NOMO-1 treated with dmso at 0.1 percent for 144 hours (cell line): Measurements from ENCODE around the gene APCDD1L.
"Not testable (repeated sequence)": the region's sequence is repeated elsewhere in the genome, so short reads cannot be mapped to it uniquely, and the experiment has no call there.

Experiments
- DNase-seq: peaks from one replicate; lab custom pipeline; 2025; ENCODE audit not compliant: unreplicated experiment; lab: John Stamatoyannopoulos, UW

Gene APCDD1L

GRCh38 chr20:58446264-58446959 is 68.8 kb downstream of the APCDD1L start:
- DNase-seq, result no peak

DNA sequence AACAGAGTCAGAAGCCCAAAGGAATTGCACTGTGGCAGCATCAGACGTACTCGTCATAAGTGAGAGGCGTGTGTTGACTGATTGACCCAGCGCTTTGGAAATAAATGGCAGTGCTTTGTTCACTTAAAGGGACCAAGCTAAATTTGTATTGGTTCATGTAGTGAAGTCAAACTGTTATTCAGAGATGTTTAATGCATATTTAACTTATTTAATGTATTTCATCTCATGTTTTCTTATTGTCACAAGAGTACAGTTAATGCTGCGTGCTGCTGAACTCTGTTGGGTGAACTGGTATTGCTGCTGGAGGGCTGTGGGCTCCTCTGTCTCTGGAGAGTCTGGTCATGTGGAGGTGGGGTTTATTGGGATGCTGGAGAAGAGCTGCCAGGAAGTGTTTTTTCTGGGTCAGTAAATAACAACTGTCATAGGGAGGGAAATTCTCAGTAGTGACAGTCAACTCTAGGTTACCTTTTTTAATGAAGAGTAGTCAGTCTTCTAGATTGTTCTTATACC is 70.4 kb downstream of the APCDD1L start:
- no peak for DNase-seq

GRCh38 chr20:58441723-58442122 is 73.5 kb downstream of the APCDD1L start:
- DNase-seq, result no peak

GRCh38 chr20:58440021-58440767 is 75.0 kb downstream of the APCDD1L start:
- DNase-seq, result no peak

GRCh38 chr20:58438970-58439808 is 76.0 kb downstream of the APCDD1L start:
- DNase-seq, result no peak

GRCh38 chr20:58436868-58437645 is 78.1 kb downstream of the APCDD1L start:
- no peak for DNase-seq

DNA sequence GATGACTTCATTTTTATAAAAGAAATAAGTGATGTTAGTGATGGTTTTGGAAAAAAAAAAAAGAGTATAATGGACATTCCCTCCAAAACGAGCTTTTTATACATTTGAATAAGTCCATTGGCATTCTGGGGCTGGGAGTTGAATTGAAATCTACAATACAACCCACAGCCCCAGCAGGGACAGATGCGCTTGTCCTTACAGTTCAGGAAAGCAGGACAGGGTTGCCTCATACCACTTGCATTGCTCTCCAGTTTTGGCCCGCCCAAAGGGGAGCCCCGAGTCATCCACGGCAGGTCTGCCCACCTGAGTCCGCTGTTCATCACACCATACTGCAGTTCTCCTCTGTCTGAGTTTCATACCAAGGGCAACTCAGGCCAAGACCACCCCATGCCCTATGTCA is 80.0 kb downstream of the APCDD1L start:
- no peak for DNase-seq

GRCh38 chr20:58434326-58434725 is 80.9 kb downstream of the APCDD1L start:
- DNase-seq, result no peak

DNA sequence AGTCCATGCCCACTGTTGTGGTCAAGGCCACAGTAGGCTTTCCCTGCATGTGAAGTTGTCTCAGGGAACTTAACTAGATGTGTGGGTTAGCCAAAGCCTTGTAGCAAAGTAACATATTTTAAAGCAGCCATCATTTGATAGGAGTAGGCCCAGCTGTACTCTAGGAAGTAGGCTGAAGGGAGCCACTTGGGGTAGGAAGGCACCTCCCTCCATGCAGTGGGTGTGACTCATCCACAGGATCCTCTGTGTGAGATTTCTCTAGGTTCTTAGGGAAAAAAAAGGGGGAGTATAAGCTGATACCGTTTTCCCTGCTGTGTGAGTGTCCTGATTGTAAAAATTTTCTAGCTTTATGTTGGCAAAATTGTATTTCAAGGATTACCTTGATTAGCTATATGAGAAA is 81.4 kb downstream of the APCDD1L start:
- no peak for DNase-seq

GRCh38 chr20:58433029-58433647 is 82.1 kb downstream of the APCDD1L start:
- no peak for DNase-seq

- no peak for DNase-seq
Measured at GRCh38 chr20:58432186-58432954, 82.8 kb downstream of the APCDD1L start.

- DNase-seq, result no peak
Measured at GRCh38 chr20:58431134-58431533, 84.1 kb downstream of the APCDD1L start.

DNA sequence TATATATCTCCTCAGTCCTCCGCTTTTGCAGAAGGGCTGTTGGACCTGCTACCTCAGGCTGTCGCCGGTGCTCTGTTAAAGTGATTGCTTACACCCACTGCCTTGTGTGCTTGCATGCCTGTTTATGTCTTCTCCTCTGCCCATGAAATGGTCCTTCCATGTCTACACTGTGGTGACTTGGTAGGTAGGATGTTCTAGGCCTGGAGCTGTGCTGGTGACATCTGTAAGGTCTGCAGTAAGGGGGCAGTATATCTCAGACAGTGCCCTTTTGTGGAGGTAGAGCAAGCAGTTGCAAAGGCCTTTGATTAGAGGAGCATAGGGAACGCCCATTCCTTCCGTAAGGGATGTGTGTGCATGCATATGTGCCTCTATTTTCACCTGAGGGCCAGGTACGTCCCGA is 85.9 kb downstream of the APCDD1L start:
- no peak for DNase-seq

GRCh38 chr20:58428364-58428763 is 86.8 kb downstream of the APCDD1L start:
- DNase-seq, result no peak

- not testable (repeated sequence) for DNase-seq
Measured at GRCh38 chr20:58427571-58427970, 87.6 kb downstream of the APCDD1L start.

- no peak for DNase-seq
Measured at GRCh38 chr20:58424218-58424969, 90.8 kb downstream of the APCDD1L start.

DNA sequence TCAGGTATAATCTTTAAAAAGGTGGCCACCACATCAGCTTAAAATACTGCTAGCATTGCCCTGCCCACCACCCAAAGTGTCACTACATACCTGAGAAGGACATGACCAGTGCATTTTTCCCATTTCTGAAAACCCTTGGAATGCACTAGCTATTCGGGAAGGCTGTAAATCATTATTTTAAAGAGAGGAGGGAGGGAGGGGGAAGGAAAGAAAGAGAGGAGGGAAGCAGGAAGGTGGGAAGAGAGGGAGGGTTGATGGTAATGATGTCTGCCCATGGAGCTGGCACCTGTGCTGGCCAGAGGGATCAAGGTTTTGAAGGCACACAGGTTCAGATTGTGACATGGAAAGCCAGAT is 93.7 kb downstream of the APCDD1L start:
- DNase-seq, result no peak

DNA sequence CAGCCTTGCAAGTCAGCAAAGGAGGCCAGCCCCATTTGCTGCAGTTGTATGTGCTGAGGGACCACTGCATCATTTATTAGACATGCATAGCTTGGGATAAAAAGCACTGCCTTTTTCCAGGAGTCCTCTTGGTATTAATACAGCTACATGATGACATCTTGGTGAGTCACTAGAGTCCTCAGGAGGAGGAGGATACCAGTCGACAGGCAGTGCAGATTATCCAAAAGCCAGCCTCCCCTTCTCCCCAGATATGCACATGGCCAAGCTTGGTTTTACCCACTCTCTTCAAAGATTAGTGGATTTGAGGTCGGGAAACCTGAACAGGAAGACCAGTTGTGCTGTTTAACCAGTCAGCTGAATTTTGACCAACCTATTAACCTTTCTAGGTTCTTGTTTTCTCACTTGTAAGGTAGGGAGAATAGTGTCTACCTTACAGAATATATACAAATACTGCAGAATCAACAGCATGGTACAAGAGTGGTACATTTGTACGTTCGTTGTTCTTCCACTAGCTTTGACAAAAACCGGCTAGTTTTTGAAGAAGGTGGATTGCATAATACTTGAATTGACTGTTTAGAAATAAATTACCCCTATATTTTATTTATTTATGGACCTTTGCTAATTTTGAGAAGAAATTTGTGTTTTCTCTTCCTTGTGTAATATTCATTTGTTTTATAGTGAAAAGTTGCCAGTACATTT is 94.3 kb downstream of the APCDD1L start:
- DNase-seq, result no peak
